Left lobe of liver (tissue), 2 donors: ENCODE measurements around the gene DIP2C. TPM values are rescaled to one million over a fixed set of nuclear protein-coding genes. Genes with fewer than 3 reads are reported as not detected.
"Not testable (repeated sequence)": the region's sequence is repeated elsewhere in the genome, so short reads cannot be mapped to it uniquely, and the experiment has no call there.

Source experiments
- ATAC-seq: fragments of 200-7000 bp; cut with Tn5 transposase; one replicate; pipeline ENCODE4 v1.9.1; 2020; ENCODE audit warnings: mild to moderate bottlenecking, moderate library complexity
- DNase-seq: peaks from one replicate; pipeline ENCODE4 v3.0.0-alpha.2; 2020; ENCODE audit warnings: low spot score
- total RNA-seq: library from RNA; stranded (reverse); gene quantifications from one replicate; pipeline ENCODE4 v1.2.1, GENCODE V29; 2021
- donor health status: DM: no; HTN: no; CAD: no; lungs with moderate emphysema.
- donor health status: DM: no; HTN: yes; CAD: no.

DIP2C gene
- total RNA-seq, 1 donor from 2014 or later, result 13.9 TPM

DNA sequence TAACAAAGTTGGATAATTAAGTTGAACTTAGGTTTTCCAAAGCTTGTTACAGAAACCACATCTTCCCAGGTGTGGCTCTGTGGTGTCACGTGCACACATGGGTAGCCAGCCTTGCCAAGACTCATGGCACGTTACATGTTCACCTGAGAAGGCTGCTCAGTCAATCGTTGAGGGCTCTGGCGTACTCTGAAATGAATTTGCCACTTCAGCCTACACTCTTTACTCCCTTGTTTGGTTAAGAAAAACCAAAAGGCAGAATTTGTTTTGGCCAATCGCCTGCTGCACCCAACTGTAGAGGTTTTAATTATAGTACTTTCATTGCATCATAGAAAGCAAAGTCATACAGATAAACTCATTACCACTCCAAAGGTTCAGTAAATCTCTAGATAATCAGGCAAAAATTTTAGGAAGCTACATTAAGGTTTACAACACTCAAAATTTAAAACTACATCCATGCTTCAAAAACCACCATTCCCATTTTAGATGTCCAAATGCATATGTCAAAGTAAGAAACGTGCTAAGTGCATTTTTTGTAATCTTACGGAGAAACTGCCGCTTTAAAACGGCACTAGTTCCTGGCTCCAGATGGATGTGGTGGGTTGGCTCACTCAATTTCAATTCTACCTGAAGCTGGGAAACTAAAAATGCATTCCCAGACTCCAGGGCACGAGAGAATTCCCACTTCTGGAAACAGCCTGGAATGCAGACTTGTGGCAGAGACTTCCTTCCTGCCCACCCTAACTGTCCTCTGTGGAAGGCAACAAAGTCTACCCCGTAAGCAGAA is 88.4 kb downstream of the DIP2C start:
- peak; percentile 81 for ATAC-seq
- DNase-seq, result peak; percentile 74

DNA sequence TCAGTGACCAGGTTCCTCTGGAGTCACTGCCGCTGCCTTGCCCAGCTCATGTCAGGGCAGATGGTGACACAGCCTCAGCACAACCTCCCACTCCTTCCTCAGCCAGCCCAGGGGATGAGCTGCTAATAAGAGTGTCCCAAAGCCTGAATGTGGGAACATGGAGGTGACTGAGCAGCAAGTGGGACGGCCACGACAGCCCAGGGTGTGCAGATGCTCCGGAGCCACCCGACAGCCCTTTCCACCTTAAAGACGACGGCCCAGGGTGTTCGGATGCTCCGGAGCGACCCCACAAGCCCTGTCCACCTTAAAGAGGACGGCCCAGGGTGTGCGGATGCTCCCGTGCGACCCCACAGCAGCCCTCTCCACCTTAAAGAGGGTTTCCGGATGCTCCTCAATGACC is 89.2 kb downstream of the DIP2C start:
- peak; percentile 39 for DNase-seq
- peak; percentile 3 for ATAC-seq

DNA sequence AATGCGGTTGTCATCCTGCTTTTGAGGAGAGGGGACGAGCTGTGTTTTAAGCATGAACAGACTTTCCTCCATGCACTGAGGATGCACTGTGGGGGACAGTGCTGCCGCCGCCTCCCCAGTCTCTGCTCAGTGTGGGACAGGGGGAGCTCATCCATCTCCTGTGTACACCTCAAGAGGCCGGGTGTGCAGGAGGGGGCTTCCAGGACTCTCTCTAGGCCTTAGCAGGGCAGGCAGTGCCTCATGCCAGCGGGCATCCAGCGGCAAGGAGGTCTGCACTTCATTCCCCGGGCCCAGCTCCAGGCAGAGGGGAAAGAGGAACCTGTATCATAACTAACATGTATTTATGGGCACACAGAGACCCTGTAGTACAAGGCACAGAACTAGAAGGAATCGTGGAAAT is 89.7 kb downstream of the DIP2C start:
- ATAC-seq, result no peak
- no peak for DNase-seq

DNA sequence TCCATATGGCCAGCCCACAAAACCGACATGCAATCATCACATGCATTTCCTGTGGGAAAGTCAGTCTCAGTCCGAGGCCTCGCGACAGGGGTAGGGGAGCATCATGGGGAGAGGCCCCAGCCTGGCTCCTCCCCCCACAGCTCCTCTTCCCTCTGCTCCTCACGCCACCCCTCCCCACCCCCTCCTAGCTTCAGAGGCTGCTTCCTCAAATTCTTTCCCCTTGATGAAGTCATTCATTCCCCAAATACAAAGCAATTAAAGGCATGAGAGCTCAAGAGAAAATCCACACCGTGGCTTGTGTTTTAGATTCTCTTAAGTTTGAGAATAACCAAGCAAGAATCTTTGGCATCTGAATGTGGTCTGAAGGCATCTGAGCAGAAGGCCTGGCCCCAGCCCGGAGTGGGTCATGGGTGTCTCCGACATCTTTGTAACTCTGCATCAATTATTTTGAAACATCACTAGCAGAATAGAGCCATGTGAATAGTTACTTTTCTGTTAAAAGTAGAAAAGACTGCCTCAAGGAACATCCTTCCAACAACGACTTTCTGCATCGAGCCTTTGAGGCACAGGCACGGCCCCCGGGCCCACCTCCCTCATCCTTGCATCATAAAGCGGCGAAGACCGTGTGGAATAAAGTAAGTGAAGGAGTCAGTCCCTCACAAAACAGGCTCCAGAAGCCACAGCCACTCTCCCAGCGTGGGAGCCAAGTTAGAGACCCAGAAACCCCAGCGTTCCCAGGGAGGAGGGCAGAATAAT is 90.9 kb downstream of the DIP2C start:
- no peak for DNase-seq

DNA sequence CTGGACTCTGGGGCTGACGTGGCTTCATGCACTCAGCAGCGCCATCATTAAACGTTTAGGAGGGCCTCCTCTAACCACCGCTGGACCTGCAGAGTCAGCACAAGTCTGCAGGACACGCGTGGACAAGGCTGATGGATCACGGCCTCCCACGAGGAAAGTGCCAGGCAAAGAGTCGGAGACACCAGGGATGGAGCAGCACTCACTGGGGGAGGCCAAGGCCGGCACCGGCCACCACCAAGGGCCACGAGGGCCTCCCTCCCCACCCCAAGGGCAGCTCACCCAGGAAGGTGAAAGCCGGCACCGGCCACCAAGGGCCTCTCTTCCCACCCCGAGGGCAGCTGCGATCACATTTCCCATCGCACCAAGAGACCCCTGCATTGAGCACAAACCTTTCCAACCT is 91.5 kb downstream of the DIP2C start:
- no peak for DNase-seq

More for the DNA sequence above, 90.9 kb downstream of the DIP2C start:
- ATAC-seq, result no peak

DNA sequence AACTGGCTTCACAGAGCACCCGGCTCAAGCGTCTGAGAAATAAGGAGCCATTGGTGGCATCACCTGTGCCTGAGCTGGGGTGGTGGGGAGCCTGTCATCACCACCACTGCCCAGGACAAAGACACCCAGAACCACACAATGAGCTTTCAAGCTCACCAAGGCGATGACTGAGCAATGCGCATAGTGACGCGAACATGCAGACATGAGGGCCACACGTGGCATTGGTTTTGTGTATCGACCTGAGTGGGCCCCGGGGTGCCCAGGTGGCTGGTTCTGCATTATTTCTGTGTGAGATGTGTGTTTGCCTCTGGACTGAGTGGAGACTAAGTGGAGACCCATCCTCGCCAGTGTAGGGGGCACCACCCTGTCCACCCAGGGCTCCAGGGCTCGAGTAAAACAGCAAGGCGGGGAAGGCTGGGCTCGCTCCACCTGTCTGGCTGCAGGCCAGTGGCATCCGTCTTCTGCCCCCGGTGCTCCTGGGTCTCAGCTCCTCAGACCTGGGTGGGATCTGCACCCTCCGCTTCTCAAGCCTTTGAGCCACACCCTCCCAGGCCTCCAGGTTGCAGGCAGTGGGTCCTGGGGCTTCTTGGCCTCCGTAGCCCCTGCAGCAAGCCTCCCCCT is 92.6 kb downstream of the DIP2C start:
- ATAC-seq, result no peak
- DNase-seq, result no peak

More for the DNA sequence above, 91.5 kb downstream of the DIP2C start:
- ATAC-seq, result no peak

DNA sequence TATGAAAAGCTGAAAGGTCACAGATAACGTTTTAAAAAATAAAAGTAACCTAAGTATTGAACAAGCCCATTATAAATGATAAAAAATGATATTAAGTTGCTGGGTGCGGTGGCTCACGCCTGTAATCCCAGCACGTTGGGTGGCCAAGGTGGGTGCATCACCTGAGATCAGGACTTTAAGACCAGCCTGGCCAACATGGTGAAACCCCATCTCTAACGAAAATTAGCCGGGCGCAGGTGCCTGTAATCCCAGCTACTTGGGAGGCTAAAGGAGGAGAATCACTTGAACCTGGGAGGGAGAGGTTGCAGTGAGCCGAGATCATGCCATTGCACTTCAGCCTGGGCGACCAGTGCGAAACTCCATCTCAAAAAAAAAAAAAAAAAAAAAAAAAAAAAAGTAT is 93.3 kb downstream of the DIP2C start:
- not testable (repeated sequence) for ATAC-seq, DNase-seq

DNA sequence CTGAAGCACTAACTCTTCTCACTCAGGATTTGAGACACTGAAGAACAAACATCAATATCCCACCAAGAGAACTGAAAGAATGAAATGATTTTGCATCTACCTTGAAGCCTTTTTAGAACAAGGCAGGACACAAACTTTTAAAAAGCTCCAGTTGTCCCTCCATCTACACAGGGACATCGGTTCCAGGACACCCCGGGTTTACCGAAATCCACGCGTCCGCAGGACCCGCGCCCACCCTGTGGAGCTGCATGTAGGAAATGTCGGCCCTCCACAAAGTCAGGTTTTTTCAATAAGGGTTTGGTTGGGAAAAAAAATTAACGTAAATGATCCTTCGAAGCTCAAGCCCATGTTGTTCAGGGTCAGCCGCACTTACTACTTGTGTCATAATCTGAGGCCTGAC is 94.0 kb downstream of the DIP2C start:
- DNase-seq (peak; percentile 19), ATAC-seq (no peak)

DNA sequence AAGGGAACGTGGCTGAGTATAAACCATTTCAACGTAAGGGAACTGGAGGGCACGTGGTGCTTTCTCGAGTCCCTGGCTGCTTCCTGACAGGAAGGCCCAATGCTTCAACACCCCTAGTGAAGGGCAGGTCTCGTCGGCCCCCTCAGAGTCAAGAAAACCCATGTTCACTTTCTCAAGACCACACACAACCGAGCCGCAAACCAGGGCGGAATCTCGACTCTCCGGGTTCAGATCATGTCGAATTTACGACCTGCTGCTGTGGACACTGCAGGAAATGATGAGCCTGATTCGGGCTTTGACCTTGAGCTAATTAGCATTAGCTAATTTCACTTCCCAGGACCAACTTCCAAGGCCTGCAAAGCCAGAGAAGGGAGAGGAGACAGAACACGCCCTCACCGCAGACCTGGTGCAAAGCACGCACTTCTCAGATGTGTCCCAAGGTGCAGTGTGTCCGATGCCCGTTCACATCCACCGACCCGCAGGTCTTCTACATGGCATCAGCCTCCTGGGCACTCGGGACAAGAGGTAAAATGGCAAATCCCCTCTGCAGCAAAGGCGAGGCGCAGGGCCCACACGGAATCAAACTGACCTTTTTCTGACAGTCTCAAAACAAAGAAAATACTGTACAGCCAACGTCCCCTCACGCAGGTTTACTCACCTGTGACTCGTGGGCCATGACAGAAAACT is 94.7 kb downstream of the DIP2C start:
- ATAC-seq (no peak), DNase-seq (peak; percentile 41)

DNA sequence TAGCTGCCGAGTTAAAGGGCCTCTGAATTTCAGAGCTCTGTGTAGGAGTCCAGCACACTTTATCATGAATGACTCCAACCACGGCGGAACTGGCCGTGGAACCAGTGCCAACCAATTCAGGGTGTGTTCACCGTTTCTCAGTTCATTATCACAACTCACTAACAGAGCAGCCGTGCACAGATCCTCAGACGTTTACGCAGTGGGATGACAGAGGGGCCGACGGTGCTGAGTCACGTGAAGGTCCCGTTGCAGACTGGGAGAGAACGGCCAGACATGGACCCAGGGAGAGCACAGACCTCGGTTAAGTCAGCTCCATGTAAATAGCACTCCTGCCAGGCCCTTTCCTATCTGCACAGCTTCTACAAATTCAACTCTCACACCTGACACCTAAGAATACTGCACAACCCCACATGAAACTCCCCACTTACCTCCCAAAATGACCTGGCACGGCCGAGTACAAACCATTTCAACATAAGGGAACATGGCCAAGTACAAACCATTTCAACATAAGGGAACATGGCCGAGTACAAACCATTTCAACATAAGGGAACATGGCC is 95.5 kb downstream of the DIP2C start:
- ATAC-seq (peak; percentile 88), DNase-seq (peak; percentile 82)

DNA sequence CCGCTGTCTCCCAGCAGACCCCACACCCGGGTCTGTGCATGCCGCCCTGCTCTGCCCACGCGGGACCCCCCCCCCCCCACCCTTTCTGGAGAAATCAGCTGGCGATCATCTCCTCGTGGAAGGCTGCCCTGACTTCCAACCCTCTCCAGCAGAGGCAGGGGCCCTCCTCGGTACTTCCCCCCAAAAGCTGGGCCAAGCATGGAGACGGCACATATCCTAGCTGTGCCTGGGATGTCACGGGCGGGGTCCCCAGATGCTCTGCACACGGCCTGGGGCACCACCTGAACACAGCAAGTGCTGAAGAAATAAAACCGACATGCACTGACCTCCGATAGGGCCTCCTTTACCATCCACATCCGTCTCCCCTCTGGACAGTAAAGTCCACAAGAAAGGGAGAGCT is 96.0 kb downstream of the DIP2C start:
- peak; percentile 15 for ATAC-seq
- peak; percentile 45 for DNase-seq

DNA sequence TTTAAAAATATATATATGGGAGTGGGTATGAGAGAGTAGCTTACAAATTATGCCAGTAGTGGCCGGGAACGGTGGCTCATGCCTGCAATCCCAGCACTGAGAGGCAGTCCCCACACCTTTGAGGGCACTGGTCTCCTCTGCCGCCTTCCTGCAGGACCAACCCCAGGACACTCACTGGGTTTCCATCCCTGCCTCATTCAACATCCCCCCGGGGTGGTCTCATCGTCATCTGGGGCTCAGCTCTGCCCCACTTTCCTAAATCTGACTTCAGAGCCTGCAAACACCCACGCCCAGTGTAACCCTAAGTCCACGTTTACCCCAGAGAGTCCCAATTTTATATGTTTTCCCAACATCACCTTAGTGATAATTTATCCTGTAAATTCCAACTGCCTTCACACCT is 96.5 kb downstream of the DIP2C start:
- ATAC-seq (no peak), DNase-seq (peak; percentile 42)

DNA sequence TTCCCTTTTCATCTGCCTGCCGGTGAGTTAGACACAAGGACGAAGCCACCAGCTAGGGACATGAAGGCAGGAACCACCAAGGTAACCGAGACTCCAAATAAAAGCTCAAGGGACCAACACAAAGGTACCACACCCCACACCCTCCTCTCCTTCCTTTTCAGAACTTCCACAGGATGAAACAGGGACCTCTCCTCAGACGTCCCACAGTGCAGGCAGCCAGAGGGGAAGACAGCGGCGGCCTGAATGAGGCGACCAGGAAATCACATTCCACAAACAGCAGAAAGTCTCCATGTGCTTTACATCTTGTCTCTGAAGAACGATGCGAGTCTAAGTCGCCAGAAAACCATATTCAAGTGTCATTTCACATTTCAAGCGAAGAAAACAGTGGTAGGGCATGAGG is 97.8 kb downstream of the DIP2C start:
- ATAC-seq, result no peak
- DNase-seq, result peak; percentile 16

DNA sequence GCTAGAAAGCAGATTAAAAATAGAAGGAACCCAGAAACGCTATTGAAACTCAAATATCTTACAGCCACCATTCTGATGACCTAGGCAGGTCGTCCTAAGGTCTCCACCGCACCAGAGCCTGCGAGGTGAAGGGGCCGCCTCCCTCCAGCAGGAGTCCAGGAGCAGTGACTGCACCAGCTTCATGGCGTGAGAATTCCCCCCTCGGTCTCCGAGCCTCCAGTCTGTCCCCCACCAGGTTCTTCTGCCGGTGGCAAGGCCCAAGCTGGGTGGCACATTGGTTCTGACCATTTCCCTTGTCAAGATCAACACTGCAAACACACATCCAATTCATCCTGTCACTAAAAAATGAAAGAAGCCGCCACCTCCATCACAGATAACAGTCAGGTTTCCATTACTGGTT is 98.7 kb downstream of the DIP2C start:
- peak; percentile 40 for DNase-seq

DNA sequence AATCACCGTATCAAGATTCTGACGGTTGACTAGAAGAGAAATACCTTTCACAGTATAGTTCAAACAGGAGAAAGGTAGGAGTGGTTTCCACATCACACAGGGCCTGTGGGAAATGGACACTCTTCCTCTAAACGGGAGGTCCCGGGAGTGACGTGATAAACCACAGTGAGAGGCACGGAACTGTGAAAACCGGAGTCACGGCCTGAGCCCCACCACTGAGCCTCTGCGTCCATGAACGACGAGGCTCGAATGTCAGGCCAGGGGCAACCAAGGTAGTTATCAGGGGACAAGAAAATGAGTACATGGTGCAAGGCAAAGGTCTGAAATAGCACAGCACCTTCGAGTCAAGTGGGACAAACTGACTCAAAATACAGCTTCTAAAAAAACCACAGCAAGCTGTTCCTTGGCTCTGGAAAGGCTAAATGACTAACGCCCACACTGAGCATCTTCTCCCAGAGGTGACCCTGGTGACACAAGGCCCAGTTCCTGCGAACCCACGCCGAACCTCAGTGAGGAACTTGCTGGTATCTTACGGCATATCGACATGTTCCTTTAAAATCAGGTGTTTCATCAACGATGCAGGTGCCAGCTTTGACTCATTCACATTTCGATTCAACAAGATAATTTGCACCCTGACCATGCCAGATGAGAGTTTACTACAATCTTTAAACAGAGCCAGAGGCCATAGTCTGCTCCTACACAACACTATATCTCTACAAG is 99.3 kb downstream of the DIP2C start:
- ATAC-seq (no peak), DNase-seq (peak; percentile 33)

More for the DNA sequence above, 98.7 kb downstream of the DIP2C start:
- ATAC-seq, result no peak

DNA sequence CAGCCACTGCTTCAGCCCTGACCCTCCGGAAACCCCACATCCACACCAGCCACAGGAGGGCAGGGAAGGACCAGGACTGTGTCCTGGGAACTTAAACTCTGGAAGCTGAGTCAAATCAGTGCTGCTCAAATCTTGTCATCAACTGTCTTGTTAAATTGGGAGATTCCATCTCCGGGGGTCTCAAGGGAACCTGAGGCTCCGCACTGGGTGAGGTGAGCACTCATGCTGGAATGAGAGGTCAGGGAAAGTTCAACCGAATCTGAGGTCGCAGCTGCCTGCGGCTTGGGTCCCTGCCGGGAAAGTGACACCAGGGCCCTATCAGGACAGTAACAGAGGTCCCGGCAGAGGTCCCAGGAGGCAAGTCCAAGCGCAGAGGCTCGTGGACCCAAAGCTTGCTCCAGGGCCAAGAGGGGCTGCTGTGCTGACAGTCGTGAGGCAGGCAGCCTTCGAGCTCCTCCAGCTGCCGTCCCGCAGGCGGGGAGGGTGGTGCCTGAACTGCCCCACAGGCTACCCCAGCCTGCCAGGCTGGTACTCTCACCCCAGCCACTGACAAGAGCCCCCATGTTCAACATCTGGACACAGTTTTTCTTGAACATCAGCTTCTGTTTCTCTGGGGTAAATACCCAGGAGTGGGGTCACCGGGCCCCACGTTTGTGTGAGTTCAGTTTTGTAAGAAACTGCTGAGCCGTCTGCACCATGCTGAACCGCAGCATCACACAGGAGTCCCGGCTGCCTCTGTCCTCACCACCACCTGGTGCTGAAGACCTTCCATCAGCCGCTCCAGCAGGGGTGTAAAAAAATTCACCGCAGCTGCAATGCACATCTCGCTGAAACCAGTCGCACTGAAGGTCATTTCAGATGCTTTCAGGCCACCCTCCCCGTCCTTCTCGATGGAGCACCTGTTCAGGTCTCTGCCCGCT is 101.0 kb downstream of the DIP2C start:
- no peak for DNase-seq

DNA sequence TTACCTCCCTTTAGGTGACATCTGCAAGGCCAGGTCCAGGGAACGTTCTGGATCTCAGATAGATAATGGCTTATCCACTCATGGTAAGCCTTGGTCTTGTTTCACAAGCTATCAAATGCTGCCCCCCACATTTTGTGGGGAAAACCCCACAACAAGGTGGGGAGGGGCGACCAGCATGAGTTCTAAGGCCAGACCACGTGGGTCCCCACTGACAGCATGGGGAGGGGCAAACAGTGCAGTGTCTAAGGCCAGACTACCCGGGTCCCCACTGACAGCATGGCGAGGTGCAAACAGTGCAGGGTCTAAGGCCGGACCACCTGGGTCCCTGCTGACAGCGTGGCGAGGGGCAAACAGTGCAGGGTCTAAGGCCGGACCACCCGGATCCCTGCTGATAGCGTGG is 102.8 kb downstream of the DIP2C start:
- DNase-seq (no peak), ATAC-seq (no peak)

More for the DNA sequence above, 101.0 kb downstream of the DIP2C start:
- peak; percentile 36 for ATAC-seq

DNA sequence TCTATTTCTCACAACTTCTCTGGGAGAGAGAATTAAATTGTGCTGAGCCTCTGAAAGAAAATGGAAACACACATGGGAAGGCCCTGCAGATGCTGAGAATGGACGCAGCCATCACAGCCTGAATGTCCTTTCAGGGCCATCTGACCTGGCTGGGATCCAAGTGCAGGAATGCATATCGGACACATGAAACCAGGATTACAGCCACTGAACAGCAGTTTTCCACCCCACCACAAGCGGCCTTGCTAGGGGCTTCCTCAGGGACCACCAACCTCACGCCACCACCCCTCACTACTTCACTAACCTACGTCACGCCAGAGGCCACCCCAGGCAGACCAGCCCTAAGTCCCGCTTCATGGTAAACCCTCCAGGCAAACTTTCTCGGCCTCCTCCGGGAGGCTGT is 103.3 kb downstream of the DIP2C start:
- DNase-seq, result no peak
- ATAC-seq, result no peak

DNA sequence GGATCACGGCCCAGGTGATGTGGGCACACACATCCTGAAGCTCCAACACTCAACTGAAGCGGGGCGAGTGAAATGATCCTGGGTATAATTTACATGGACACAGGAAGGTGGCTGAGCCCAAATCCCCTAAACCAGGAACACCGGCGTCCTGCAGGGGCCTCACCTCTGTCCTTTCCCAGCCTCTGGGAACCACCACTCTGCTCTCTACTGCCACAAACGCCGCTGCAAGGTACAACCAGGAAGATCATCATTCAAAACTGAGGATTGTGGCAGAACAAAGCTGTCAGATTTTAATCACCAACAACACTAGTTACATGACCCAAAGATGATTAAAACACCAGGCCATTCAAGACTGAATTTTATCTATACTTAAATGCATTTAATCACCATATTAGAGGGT is 104.0 kb downstream of the DIP2C start:
- ATAC-seq (no peak), DNase-seq (no peak)
